ENCODE results near the gene PCBP3. TPM values are rescaled to one million over a fixed set of nuclear protein-coding genes. Genes with fewer than 3 reads are reported as not detected.

Gene PCBP3
- total RNA-seq, 1 experiment from 2014 or later = 10.9 TPM

GRCh38 chr21:45809421-45809820, 165.9 kb downstream of the PCBP3 start:
- TF ChIP-seq CTCF (conservative IDR thresholded peaks at IDR 0.05) = no peak
- Histone ChIP-seq H3K23me2 (ENCODE audit: insufficient read length, low read depth, low read length, poor library complexity, severe bottlenecking) (no peaks in the 10 kb centered on the region), H3K14ac (ENCODE audit: insufficient read depth, low read length) (no peak overlapping the region), H2BK5ac (ENCODE audit: insufficient read length, low read length) (no peak overlapping the region), H2AFZ (ENCODE audit: low read length) (no peak overlapping the region), H3K4me1 (ENCODE audit: insufficient read depth, low read length) (no peaks in the 10 kb centered on the region), H2AK5ac (ENCODE audit: insufficient read length, low read length) (no peak overlapping the region), H4K91ac (ENCODE audit: insufficient read length, low read depth, low read length) (no peak overlapping the region), H4K8ac (replicated peaks; ENCODE audit: insufficient read length, low read depth, low read length) (no peak overlapping the region), H2BK15ac (ENCODE audit: low read depth, low read length) (no peak overlapping the region), H3T11ph (ENCODE audit: low read length) (no peak overlapping the region), H4K5ac (ENCODE audit: insufficient read length, low read depth, low read length) (no peak overlapping the region), H3K9ac (ENCODE audit: extremely low read depth, insufficient read length, low read length) (no peak overlapping the region), H2BK12ac (ENCODE audit: insufficient read length, low read depth, low read length) (no peak overlapping the region), H3K79me1 (ENCODE audit: insufficient read depth, low read depth, low read length, poor library complexity, severe bottlenecking) (no peaks in the 10 kb centered on the region), H3K4ac (ENCODE audit: low read depth, low read length) (no peak overlapping the region), H3K27me3 (ENCODE audit: insufficient read depth, low read length) (no peaks in the 10 kb centered on the region), H3K18ac (ENCODE audit: insufficient read length, low read depth, low read length) (no peak overlapping the region), H3K27ac (ENCODE audit: insufficient read length, low read depth, low read length) (no peak overlapping the region), H3K79me2 (ENCODE audit: insufficient read depth, low read length) (no peaks in the 10 kb centered on the region), H2BK120ac (ENCODE audit: low read depth, low read length, poor library complexity, severe bottlenecking) (no peak overlapping the region), H3K23ac (ENCODE audit: insufficient read length, low read depth, low read length) (no peak overlapping the region), H3K56ac (ENCODE audit: insufficient read length, low read depth, low read length) (no peak overlapping the region), H3K9me3 (ENCODE audit: control insufficient read depth, low read depth, low read length) (no peaks in the 10 kb centered on the region), H2BK20ac (ENCODE audit: low read depth, low read length, poor library complexity, severe bottlenecking) (no peak overlapping the region), H3K4me2 (ENCODE audit: insufficient read depth, insufficient read length, low read length) (no peak overlapping the region), H4K20me1 (ENCODE audit: control insufficient read depth, insufficient read depth, insufficient read length) (no peaks in the 10 kb centered on the region)
- no peak overlapping the region; a peak in 1 of 7 replicates for H3K27ac Mint-ChIP-seq
- H3K27me3 Mint-ChIP-seq (ENCODE audit: low read depth) = peaks cover 1% of the 10 kb centered on the region
- no peaks in the 10 kb centered on the region for H3K36me3 Mint-ChIP-seq (ENCODE audit: insufficient read depth in 1 of 3, low read depth in 3 of 3)
- H3K4me1 Mint-ChIP-seq = peaks cover 3% of the 10 kb centered on the region in 2 experiments; a peak in 3 of 4 replicates
- no peak overlapping the region for H3K4me3 Mint-ChIP-seq
- no CpG with 5 or more reads among the region's 13 CpGs for WGBS (ENCODE audit: extremely low coverage, insufficient read length, low lambda C conversion rate)
- no peak for DNase-seq
- peaks cover 3 to 7% of the 10 kb centered on the region in 2 experiments; a peak in 3 of 5 replicates for H3K9me3 Mint-ChIP-seq
